ENCODE data around the gene ATRNL1.
"Not testable (repeated sequence)": the region's sequence is repeated elsewhere in the genome, so short reads cannot be mapped to it uniquely, and the experiment has no call there.

Gene ATRNL1

GRCh38 chr10:115417585-115418265 is 324.6 kb downstream of the ATRNL1 start:
- DNase-seq (ENCODE audit: low read depth in 2 of 2, low spot score in 1 of 2) = no peak

- no peak for DNase-seq (ENCODE audit: low read depth in 2 of 2, low spot score in 1 of 2)
These were observed 329.5 kb downstream of the ATRNL1 start for GRCh38 chr10:115422624-115423023.

- DNase-seq (ENCODE audit: low read depth in 2 of 2, low spot score in 1 of 2) = no peak
These were observed 334.4 kb downstream of the ATRNL1 start for GRCh38 chr10:115427611-115428010.

GRCh38 chr10:115432188-115432819 is 339.1 kb downstream of the ATRNL1 start:
- no peak for DNase-seq (ENCODE audit: low read depth in 2 of 2, low spot score in 1 of 2)

- no peak for DNase-seq (ENCODE audit: low read depth in 2 of 2, low spot score in 1 of 2)
These were observed 343.8 kb downstream of the ATRNL1 start for GRCh38 chr10:115436999-115437398.

- no peak for DNase-seq (ENCODE audit: low read depth in 2 of 2, low spot score in 1 of 2)
These were observed 348.9 kb downstream of the ATRNL1 start for GRCh38 chr10:115441907-115442545.

GRCh38 chr10:115456812-115457211 is 363.6 kb downstream of the ATRNL1 start:
- DNase-seq (ENCODE audit: low read depth in 2 of 2, low spot score in 1 of 2) = no peak

GRCh38 chr10:115483294-115483693 is 390.1 kb downstream of the ATRNL1 start:
- DNase-seq (ENCODE audit: low read depth in 2 of 2, low spot score in 1 of 2) = no peak

GRCh38 chr10:115491526-115492140 is 398.5 kb downstream of the ATRNL1 start:
- no peak for DNase-seq (ENCODE audit: low read depth in 2 of 2, low spot score in 1 of 2)

GRCh38 chr10:115503546-115503945 is 410.4 kb downstream of the ATRNL1 start:
- DNase-seq (ENCODE audit: low read depth in 2 of 2, low spot score in 1 of 2) = no peak

GRCh38 chr10:115514895-115515294 is 421.7 kb downstream of the ATRNL1 start:
- no peak for DNase-seq (ENCODE audit: low read depth in 2 of 2, low spot score in 1 of 2)

- no peak for DNase-seq (ENCODE audit: low read depth in 2 of 2, low spot score in 1 of 2)
These were observed 432.0 kb downstream of the ATRNL1 start for GRCh38 chr10:115525141-115525540.

GRCh38 chr10:115527682-115528081 is 434.5 kb downstream of the ATRNL1 start:
- DNase-seq (ENCODE audit: low read depth in 2 of 2, low spot score in 1 of 2) = not testable (repeated sequence)

GRCh38 chr10:115536401-115536800 is 443.2 kb downstream of the ATRNL1 start:
- DNase-seq (ENCODE audit: low read depth in 2 of 2, low spot score in 1 of 2) = not testable (repeated sequence)

- no peak for DNase-seq (ENCODE audit: low read depth in 2 of 2, low spot score in 1 of 2)
These were observed 446.1 kb downstream of the ATRNL1 start for GRCh38 chr10:115539142-115539762.

- DNase-seq (ENCODE audit: low read depth in 2 of 2, low spot score in 1 of 2) = no peak
These were observed 462.8 kb downstream of the ATRNL1 start for GRCh38 chr10:115555887-115556402.

- no peak for DNase-seq (ENCODE audit: low read depth in 2 of 2, low spot score in 1 of 2)
These were observed 465.1 kb downstream of the ATRNL1 start for GRCh38 chr10:115558252-115558651.

GRCh38 chr10:115566867-115567266 is 473.7 kb downstream of the ATRNL1 start:
- no peak for DNase-seq (ENCODE audit: low read depth in 2 of 2, low spot score in 1 of 2)

GRCh38 chr10:115572740-115573455 is 479.7 kb downstream of the ATRNL1 start:
- no peak for DNase-seq (ENCODE audit: low read depth in 2 of 2, low spot score in 1 of 2)

- no peak for DNase-seq (ENCODE audit: low read depth in 2 of 2, low spot score in 1 of 2)
These were observed 487.1 kb downstream of the ATRNL1 start for GRCh38 chr10:115580239-115580638.

- DNase-seq (ENCODE audit: low read depth in 2 of 2, low spot score in 1 of 2) = no peak
These were observed 499.9 kb downstream of the ATRNL1 start for GRCh38 chr10:115593060-115593459.
